NOMO-1 treated with DMSO at 0.1 percent for 48 hours (cell line): Measurements from ENCODE around the gene AMOTL1.

ENCODE experiments used
- DNase-seq: peaks from one replicate; lab custom pipeline; 2025; ENCODE audit not compliant: unreplicated experiment; lab: John Stamatoyannopoulos, UW

The AMOTL1 gene

DNA sequence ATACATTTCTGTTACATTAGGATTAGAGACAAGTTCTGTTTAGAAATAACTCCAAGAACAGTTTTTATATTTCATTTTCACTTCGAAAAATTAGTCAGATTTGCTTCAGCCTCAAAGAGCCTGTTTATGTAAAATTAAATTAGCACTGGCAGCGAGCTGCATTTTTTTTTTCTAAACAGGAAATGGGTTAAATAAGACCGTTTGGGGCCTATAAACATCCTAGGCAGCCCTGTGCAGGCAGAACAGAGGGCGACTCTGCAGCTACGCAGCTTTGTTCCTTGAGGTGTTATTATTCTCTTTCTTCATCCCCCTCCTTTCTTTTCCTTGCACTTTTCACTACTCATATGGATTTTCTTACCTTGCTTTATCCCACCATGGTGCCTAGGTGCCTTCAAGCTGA is 156.5 kb downstream of the AMOTL1 start:
- DNase-seq, result no peak

- DNase-seq, result no peak
Observed at GRCh38 chr11:94925422-94926270, 157.5 kb downstream of the AMOTL1 start.

DNA sequence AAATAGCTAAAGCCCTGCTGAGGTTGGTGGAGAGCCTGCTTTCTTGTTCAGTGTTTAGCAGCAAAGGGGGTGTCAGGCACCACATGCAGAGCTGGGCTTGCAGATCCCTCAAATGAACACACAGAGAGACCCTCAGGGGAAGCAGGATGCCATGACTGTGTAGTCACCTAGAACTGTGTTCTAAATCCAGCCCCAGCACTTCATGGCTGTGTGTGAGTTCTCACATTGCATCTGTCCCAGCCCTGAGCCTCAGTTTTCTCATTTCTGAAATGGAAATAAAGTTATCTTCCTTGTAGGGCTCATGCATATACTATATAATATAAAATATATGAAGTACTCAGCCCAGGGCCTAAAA is 158.1 kb downstream of the AMOTL1 start:
- no peak for DNase-seq
